Measurements from ENCODE around the gene NUP214.

GRCh38 chr9:131203431-131204218, 78.2 kb downstream of the NUP214 start:
- TF ChIP-seq CTCF (IDR thresholded peaks at IDR 0.05) (no peak), POLR2A (IDR thresholded peaks at IDR 0.05) (no peak)

Data from adrenal gland (tissue), 5 donors.